Nephron (organoid): ENCODE data around the gene RPL21.
"Not testable (repeated sequence)": the region's sequence is repeated elsewhere in the genome, so short reads cannot be mapped to it uniquely, and the experiment has no call there.

Experiments used
- H3K27ac Mint-ChIP-seq, 3 experiments: 2 replicates each; pipeline ENCODE4 v1.8.0; 2020; ENCODE audit warnings: mixed read lengths in 3 of 3, mild to moderate bottlenecking in 2 of 3, moderate library complexity in 1 of 3
- H3K27me3 Mint-ChIP-seq: 2 replicates; pipeline ENCODE4 v1.8.0; 2021; ENCODE audit warnings: low read depth, mild to moderate bottlenecking, moderate library complexity, mixed read lengths
- H3K36me3 Mint-ChIP-seq: 2 replicates; pipeline ENCODE4 v1.8.0; 2020; ENCODE audit warnings: low read depth, mixed read lengths
- H3K4me1 Mint-ChIP-seq: 2 replicates; pipeline ENCODE4 v1.8.0; 2020; ENCODE audit warnings: mixed read lengths
- H3K4me3 Mint-ChIP-seq, 3 experiments: 2 replicates each; pipeline ENCODE4 v1.8.0; 2020; ENCODE audit warnings: mild to moderate bottlenecking in 3 of 3, mixed read lengths in 3 of 3, moderate library complexity in 2 of 3
- H3K9me3 Mint-ChIP-seq: 2 replicates; pipeline ENCODE4 v1.8.0; 2020; ENCODE audit warnings: mixed read lengths
- TF ChIP-seq, protein P1 (sequence below), 3 experiments: fragments of 200-600 bp; sonication (generic); IDR thresholded peaks; one replicate each; pipeline ENCODE4 v1.5.0; 2021; ENCODE audit warnings: antibody characterized with exemption in 3 of 3; ENCODE audit not compliant: unreplicated experiment in 3 of 3

The RPL21 gene

GRCh38 chr13:27288392-27288791 is 37.0 kb downstream of the RPL21 start:
- no peaks in the 10 kb centered on the region for H3K36me3 Mint-ChIP-seq
- no peak overlapping the region for H3K4me3 Mint-ChIP-seq
- peaks cover 2% of the 10 kb centered on the region for H3K9me3 Mint-ChIP-seq
- H3K27me3 Mint-ChIP-seq, result peaks cover 5% of the 10 kb centered on the region
- H3K4me1 Mint-ChIP-seq, result peaks cover 15% of the 10 kb centered on the region
- H3K27ac Mint-ChIP-seq, result peak overlapping the region in 1 of 3 experiments; percentile 16
- TF ChIP-seq, protein P1, sequence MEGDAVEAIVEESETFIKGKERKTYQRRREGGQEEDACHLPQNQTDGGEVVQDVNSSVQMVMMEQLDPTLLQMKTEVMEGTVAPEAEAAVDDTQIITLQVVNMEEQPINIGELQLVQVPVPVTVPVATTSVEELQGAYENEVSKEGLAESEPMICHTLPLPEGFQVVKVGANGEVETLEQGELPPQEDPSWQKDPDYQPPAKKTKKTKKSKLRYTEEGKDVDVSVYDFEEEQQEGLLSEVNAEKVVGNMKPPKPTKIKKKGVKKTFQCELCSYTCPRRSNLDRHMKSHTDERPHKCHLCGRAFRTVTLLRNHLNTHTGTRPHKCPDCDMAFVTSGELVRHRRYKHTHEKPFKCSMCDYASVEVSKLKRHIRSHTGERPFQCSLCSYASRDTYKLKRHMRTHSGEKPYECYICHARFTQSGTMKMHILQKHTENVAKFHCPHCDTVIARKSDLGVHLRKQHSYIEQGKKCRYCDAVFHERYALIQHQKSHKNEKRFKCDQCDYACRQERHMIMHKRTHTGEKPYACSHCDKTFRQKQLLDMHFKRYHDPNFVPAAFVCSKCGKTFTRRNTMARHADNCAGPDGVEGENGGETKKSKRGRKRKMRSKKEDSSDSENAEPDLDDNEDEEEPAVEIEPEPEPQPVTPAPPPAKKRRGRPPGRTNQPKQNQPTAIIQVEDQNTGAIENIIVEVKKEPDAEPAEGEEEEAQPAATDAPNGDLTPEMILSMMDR (IDR thresholded peaks at IDR 0.05; ENCODE audit: unreplicated experiment in 3 of 3), result no peak

DNA sequence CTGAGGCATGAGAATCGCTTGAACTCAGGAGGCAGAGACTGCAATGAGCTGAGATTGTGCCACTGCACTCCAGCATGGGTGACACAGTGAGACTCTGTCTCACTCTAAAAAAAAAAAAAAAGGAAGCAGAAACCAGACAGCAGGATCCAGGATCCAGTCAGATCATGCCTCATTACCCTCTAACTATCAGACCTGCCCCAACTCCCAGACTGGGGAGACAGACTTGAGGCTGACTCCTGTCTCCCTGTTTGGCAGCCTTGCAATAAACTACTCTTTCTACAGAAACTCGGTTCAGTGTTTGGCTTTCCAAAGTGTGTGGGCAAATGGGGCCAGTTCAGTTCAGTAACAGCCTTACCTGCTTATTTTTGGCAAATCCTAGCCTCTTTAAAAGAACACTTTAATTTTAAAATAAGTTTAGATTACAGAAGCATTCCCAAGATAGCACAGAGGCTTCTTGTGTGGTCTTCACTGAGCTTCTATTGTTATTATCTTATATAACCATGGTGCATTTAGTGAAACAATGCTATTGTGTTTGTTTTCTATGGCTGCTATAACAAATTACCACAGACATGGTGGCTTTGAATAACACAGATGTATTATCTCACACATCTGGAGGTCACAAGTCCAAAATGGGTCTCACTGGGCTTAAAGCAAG is 37.8 kb downstream of the RPL21 start:
- H3K36me3 Mint-ChIP-seq, result no peaks in the 10 kb centered on the region
- peaks cover 15% of the 10 kb centered on the region for H3K4me1 Mint-ChIP-seq
- H3K27me3 Mint-ChIP-seq, result peaks cover 3% of the 10 kb centered on the region
- no peak overlapping the region for H3K4me3 Mint-ChIP-seq
- TF ChIP-seq, protein P1 (IDR thresholded peaks at IDR 0.05; ENCODE audit: unreplicated experiment in 3 of 3), result no peak
- H3K27ac Mint-ChIP-seq, result peak overlapping the region in 2 of 3 experiments; percentile 79 to 96
- peaks cover 2% of the 10 kb centered on the region for H3K9me3 Mint-ChIP-seq

- no peaks in the 10 kb centered on the region for H3K36me3 Mint-ChIP-seq
- H3K27ac Mint-ChIP-seq, result peak overlapping the region in 2 of 3 experiments; percentile 79 to 96
- H3K4me3 Mint-ChIP-seq, result no peak overlapping the region
- H3K4me1 Mint-ChIP-seq, result peaks cover 15% of the 10 kb centered on the region
- TF ChIP-seq, protein P1 (IDR thresholded peaks at IDR 0.05; ENCODE audit: unreplicated experiment in 3 of 3), result no peak
- H3K9me3 Mint-ChIP-seq, result peaks cover 2% of the 10 kb centered on the region
- H3K27me3 Mint-ChIP-seq, result peaks cover 12% of the 10 kb centered on the region
Observed at GRCh38 chr13:27290715-27291114, 39.4 kb downstream of the RPL21 start.

- not testable (repeated sequence) for H3K27ac Mint-ChIP-seq, H3K36me3 Mint-ChIP-seq, H3K9me3 Mint-ChIP-seq, H3K4me3 Mint-ChIP-seq
- peaks cover 12% of the 10 kb centered on the region for H3K27me3 Mint-ChIP-seq
- peaks cover 15% of the 10 kb centered on the region for H3K4me1 Mint-ChIP-seq
Observed at GRCh38 chr13:27291967-27292366, 40.6 kb downstream of the RPL21 start.

GRCh38 chr13:27293076-27293691 is 41.8 kb downstream of the RPL21 start:
- Mint-ChIP-seq H3K4me1 (peaks cover 15% of the 10 kb centered on the region), H3K27ac (peak overlapping the region in 1 of 3 experiments; percentile 14), H3K9me3 (peaks cover 2% of the 10 kb centered on the region), H3K4me3 (no peak overlapping the region), H3K36me3 (no peaks in the 10 kb centered on the region), H3K27me3 (peaks cover 12% of the 10 kb centered on the region)
- TF ChIP-seq, protein P1 (IDR thresholded peaks at IDR 0.05; ENCODE audit: unreplicated experiment in 3 of 3), result no peak

- Mint-ChIP-seq H3K36me3 (no peaks in the 10 kb centered on the region), H3K4me1 (peaks cover 14% of the 10 kb centered on the region), H3K4me3 (no peak overlapping the region), H3K9me3 (peaks cover 2% of the 10 kb centered on the region), H3K27me3 (peaks cover 16% of the 10 kb centered on the region), H3K27ac (no peak overlapping the region)
- TF ChIP-seq, protein P1 (IDR thresholded peaks at IDR 0.05; ENCODE audit: unreplicated experiment in 3 of 3), result no peak
Observed at GRCh38 chr13:27293873-27294515, 42.6 kb downstream of the RPL21 start.
